ENCODE measurements around the gene METTL26. TPM values are rescaled to one million over a fixed set of nuclear protein-coding genes. Genes with fewer than 3 reads are reported as not detected.
A peak's percentile ranks its signal among the peaks of the same experiment; 100 is the strongest.

Gene METTL26
- total RNA-seq (2022), result 117 and 121 TPM in 2 replicates
- percentile 65 among the genes with signal in this experiment for Bru-seq, nascent RNA
- percentile 83 among the genes with signal in this experiment for BruChase-seq, experiment 1, labeled RNA remaining after a 6-hour chase
- BruChase-seq, experiment 2, labeled RNA remaining after a 2-hour chase, result percentile 78 among the genes with signal in this experiment
- long read RNA-seq, transcript METTL26-207 (6 exons, 755 nt), result minor isoform, 14 of 228 reads
- long read RNA-seq, transcript METTL26-201 (6 exons, 794 nt), result major isoform, 57 of 228 reads
- long read RNA-seq, transcript METTL26-202 (3 exons, 544 nt), result minor isoform, 16 of 228 reads
- long read RNA-seq, transcript METTL26-206 (3 exons, 1,710 nt), result minor isoform, 34 of 228 reads
- long read RNA-seq, partial matches to known transcripts, result 21 of 228 reads
- long read RNA-seq, other reads (novel, unspliced or antisense), result 41 of 228 reads

DNA sequence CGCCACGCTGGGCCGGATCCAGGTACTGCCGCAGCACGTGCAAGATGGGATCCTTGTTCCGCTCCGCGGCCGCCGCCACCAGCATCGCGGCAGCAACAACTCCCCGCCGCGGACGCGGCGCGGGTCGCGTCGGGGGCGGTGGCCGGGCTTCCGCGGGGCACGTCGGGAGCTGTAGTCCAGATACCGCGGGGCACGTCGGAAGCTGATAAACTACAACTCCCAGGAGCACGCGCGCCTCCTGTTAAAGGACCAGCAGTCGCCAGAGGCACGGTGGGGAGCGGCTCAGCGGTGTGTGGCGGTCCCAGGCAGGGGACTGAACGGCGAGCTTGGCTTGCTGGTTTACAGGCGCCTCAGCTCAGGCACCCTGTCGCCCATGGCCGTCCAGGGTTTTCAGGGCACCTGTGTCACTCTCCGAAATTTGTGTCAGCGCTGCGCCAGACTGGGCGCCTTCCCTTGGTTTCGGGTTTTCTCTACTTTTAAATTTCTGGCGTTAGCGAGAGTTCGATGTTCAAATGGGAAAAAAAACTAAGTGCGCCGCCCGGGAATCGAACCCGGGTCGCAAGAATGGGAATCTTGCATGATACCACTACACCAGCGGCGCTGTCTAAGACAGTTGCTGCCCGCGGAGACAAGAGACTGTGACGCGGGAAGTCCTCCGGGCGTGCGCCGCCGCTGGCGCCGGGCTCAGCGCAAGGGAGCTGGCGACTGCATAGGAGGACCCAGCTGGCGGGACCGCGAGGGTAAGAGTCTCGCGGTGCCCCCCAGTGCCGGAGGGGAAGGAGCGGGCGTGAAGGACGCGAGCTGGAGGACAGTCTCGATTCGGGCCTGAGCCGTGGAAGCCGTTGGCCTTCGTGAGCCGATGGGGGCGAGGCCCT, at the start of gene METTL26:
TSS of gene METTL26 (minus strand) at position 100 of the 875 bp plus-strand sequence. CDS start at position 85, 15 bp downstream.
- Mint-ChIP-seq H3K4me1 (ENCODE audit: low read depth, unreplicated experiment) (peaks cover 8% of the 10 kb centered on the region), H3K36me3 (ENCODE audit: insufficient read depth, unreplicated experiment) (peaks cover 67% of the 10 kb centered on the region), H3K9me3 (ENCODE audit: low read depth, unreplicated experiment) (no peaks in the 10 kb centered on the region), H3K4me3 (ENCODE audit: low read depth, unreplicated experiment) (peak within 1 kb of the TSS; percentile 87), H3K27me3 (ENCODE audit: unreplicated experiment) (no peaks in the 10 kb centered on the region), H3K27ac (ENCODE audit: unreplicated experiment) (peak within 1 kb of the TSS; percentile 91)
- TF ChIP-seq, protein P1, sequence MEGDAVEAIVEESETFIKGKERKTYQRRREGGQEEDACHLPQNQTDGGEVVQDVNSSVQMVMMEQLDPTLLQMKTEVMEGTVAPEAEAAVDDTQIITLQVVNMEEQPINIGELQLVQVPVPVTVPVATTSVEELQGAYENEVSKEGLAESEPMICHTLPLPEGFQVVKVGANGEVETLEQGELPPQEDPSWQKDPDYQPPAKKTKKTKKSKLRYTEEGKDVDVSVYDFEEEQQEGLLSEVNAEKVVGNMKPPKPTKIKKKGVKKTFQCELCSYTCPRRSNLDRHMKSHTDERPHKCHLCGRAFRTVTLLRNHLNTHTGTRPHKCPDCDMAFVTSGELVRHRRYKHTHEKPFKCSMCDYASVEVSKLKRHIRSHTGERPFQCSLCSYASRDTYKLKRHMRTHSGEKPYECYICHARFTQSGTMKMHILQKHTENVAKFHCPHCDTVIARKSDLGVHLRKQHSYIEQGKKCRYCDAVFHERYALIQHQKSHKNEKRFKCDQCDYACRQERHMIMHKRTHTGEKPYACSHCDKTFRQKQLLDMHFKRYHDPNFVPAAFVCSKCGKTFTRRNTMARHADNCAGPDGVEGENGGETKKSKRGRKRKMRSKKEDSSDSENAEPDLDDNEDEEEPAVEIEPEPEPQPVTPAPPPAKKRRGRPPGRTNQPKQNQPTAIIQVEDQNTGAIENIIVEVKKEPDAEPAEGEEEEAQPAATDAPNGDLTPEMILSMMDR (IDR thresholded peaks at IDR 0.05; ENCODE audit: unreplicated experiment), result no peak
- CTCF ChIA-PET, result interaction anchor here (1.6 to 1.7 kb wide), 2 partner anchors 11 to 43 kb away, joined by 6 to 8 read pairs; no protein-coding TSS in a partner anchor
- intact Hi-C loops (cut with micrococcal nuclease; ENCODE audit: unreplicated experiment), result loop anchor here (2.0 to 10.0 kb wide), 2 partner anchors 44 to 112 kb away; partner anchors contain the start of gene CAPN15
- peak; percentile 96 for DNase-seq
- TSS peak; percentile 93 for BruUV-seq (replicated peaks)

DNA sequence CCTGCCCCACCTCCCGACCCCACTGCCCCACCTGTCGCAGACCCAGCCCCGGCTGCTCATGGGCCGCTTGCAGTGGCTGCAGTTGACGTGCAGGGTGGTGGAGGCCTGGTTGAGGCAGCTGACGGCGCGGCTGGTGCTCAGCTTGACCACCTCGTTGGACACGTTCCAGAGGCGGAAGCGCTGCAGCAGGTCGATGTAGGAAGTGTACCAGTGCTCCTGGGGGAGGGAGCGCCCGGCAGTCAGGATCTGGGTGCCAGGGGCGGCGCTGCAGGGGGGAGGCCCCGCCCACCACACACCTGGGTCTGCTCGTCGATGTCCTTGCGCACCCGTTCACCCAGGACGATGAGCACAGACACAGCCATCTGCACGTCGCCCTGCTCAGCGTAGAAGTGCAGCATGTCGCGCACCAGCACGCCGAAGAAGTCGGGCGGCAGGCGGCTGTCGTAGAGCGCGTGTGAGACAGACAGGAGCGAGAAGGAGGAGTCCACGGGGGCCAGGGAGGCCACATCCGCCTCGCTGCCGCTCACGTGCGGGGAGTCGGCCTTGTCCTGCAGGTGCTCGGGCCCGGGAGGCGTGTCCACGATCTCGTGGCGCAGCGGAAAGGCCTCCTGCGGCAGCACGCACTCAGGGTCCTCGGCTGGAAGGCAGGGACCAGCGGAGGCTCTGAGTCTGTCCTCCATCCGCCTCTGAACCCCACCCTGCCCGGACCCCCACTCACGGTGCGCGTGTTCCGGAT, 49.0 kb upstream of the METTL26 start:
- DNase-seq, result no peak
- no TSS peak for BruUV-seq (replicated peaks)
- H3K4me3 Mint-ChIP-seq (ENCODE audit: low read depth, unreplicated experiment), result peak overlapping the region; percentile 94
- intact Hi-C loops (cut with micrococcal nuclease; ENCODE audit: unreplicated experiment), result no loop called here
- no peaks in the 10 kb centered on the region for H3K27me3 Mint-ChIP-seq (ENCODE audit: unreplicated experiment)
- H3K4me1 Mint-ChIP-seq (ENCODE audit: low read depth, unreplicated experiment), result peaks cover 16% of the 10 kb centered on the region
- H3K27ac Mint-ChIP-seq (ENCODE audit: unreplicated experiment), result peak overlapping the region; percentile 89
- TF ChIP-seq, protein P1 (IDR thresholded peaks at IDR 0.05; ENCODE audit: unreplicated experiment), result no peak
- peaks cover 92% of the 10 kb centered on the region for H3K36me3 Mint-ChIP-seq (ENCODE audit: insufficient read depth, unreplicated experiment)
- CTCF ChIA-PET, result interaction anchor here (1.2 to 1.4 kb wide), 2 partner anchors 20 to 22 kb away, joined by 3 read pairs; no protein-coding TSS in a partner anchor
- no peaks in the 10 kb centered on the region for H3K9me3 Mint-ChIP-seq (ENCODE audit: low read depth, unreplicated experiment)

DNA sequence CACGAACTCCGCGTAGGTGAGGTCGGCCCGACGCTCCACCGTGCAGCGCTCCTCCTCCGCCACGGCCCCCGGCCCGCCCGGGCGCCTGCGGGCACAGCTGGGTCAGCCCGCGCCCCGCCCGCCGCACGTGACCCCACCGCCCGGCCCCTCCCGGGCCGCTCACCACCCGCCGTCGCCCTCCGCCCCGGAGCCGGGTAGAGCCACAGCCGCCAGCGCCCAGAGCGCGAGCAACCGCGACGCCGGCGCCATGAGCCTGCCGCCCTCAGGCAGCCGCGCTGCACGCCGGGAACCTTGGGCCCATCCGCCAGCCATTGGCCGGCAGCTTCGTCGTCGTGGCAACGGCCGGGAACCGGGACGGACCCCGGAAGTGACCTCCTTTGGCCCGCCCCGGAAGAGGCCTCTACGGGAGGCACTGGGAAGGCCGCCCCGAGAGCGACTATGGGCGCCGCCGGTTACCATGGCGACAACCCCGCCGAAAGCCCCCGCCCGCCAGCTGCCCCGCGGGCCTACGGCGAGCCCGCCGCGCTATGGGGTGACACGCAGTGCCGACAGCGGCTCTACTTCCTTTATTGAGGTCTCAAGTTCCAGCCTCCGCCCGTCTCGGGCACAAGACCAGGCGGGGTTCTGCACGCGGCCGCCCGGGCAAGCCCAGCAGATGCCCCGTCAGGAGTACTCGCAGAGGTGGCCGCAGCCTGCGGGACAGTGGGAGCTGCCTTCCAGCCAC, 48.1 kb upstream of the METTL26 start, which contains the start of gene JMJD8:
TSS of gene JMJD8 (minus strand) at position 264 of the 724 bp plus-strand sequence. CDS start at position 249, 15 bp downstream.
- peak within 1 kb of the TSS; percentile 89 for H3K27ac Mint-ChIP-seq (ENCODE audit: unreplicated experiment)
- TF ChIP-seq, protein P1 (IDR thresholded peaks at IDR 0.05; ENCODE audit: unreplicated experiment), result no peak
- DNase-seq, result peak; percentile 99
- peak within 1 kb of the TSS; percentile 94 for H3K4me3 Mint-ChIP-seq (ENCODE audit: low read depth, unreplicated experiment)
- peaks cover 92% of the 10 kb centered on the region for H3K36me3 Mint-ChIP-seq (ENCODE audit: insufficient read depth, unreplicated experiment)
- H3K27me3 Mint-ChIP-seq (ENCODE audit: unreplicated experiment), result no peaks in the 10 kb centered on the region
- no TSS peak for BruUV-seq (replicated peaks)
- H3K4me1 Mint-ChIP-seq (ENCODE audit: low read depth, unreplicated experiment), result peaks cover 16% of the 10 kb centered on the region
- intact Hi-C loops (cut with micrococcal nuclease; ENCODE audit: unreplicated experiment), result no loop called here
- CTCF ChIA-PET, result interaction anchor here (1.4 kb wide), 1 partner anchor 19 kb away, joined by 3 read pairs; no protein-coding TSS in a partner anchor
- H3K9me3 Mint-ChIP-seq (ENCODE audit: low read depth, unreplicated experiment), result no peaks in the 10 kb centered on the region
